Spleen (tissue), 7 donors: ENCODE data around the gene CLCN7.

ENCODE experiments used
- POLR2A ChIP-seq, 3 donors: fragments of 450-650 bp; IDR thresholded peaks; one replicate each; pipeline ENCODE4 v1.5.1; 2017; ENCODE audit warnings: antibody characterized with exemption in 3 of 3, mild to moderate bottlenecking in 1 of 3
- TF ChIP-seq, protein P1 (sequence below), 11 experiments: fragments of 200-600 bp in 7 of 11; fragments of 450-650 bp in 4 of 11; sonication (generic) in 4 of 11; IDR thresholded peaks in 8 of 11; conservative IDR thresholded peaks in 3 of 11; 1 replicate in 7 of 11; 2 replicates in 4 of 11; pipeline versions ENCODE4 v1.4.0 to v1.8.0; 2016 to 2021; ENCODE audit warnings: antibody characterized with exemption in 11 of 11, inconsistent platforms in 4 of 11, mild to moderate bottlenecking in 1 of 11
- donor health status: DM: no; HTN: no; CAD: no; lungs with moderate emphysema.
- donor health status: DM: no; HTN: no; CAD: no.
- donor health status: DM: no; HTN: no; CAD: no.

- TF ChIP-seq, protein P1, sequence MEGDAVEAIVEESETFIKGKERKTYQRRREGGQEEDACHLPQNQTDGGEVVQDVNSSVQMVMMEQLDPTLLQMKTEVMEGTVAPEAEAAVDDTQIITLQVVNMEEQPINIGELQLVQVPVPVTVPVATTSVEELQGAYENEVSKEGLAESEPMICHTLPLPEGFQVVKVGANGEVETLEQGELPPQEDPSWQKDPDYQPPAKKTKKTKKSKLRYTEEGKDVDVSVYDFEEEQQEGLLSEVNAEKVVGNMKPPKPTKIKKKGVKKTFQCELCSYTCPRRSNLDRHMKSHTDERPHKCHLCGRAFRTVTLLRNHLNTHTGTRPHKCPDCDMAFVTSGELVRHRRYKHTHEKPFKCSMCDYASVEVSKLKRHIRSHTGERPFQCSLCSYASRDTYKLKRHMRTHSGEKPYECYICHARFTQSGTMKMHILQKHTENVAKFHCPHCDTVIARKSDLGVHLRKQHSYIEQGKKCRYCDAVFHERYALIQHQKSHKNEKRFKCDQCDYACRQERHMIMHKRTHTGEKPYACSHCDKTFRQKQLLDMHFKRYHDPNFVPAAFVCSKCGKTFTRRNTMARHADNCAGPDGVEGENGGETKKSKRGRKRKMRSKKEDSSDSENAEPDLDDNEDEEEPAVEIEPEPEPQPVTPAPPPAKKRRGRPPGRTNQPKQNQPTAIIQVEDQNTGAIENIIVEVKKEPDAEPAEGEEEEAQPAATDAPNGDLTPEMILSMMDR (IDR thresholded peaks at IDR 0.05 in 8 of 11, conservative IDR thresholded peaks at IDR 0.05 in 3 of 11): no peak
- TF ChIP-seq POLR2A (IDR thresholded peaks at IDR 0.05): no peak
These were observed 62.0 kb downstream of the CLCN7 start for GRCh38 chr16:1412847-1413246.
